Measurements from ENCODE around the gene OR2F1.

- TF ChIP-seq CTCF (IDR thresholded peaks at IDR 0.05; ENCODE audit: poor library complexity): no peak
- no peak for TF ChIP-seq EZH2 (IDR thresholded peaks at IDR 0.05; ENCODE audit: borderline replicate concordance)
Observed at GRCh38 chr7:143974459-143974858, 19.8 kb downstream of the OR2F1 start.
